HG02623 (cell line): ENCODE results near the gene SNX24.

Source experiments
- ATAC-seq: cut with Tn5 transposase; IDR thresholded peaks from one replicate; pipeline ENCODE4 v1.9.1; 2021; ENCODE audit warnings: moderate library complexity; ENCODE audit not compliant: unreplicated experiment

Gene SNX24

DNA sequence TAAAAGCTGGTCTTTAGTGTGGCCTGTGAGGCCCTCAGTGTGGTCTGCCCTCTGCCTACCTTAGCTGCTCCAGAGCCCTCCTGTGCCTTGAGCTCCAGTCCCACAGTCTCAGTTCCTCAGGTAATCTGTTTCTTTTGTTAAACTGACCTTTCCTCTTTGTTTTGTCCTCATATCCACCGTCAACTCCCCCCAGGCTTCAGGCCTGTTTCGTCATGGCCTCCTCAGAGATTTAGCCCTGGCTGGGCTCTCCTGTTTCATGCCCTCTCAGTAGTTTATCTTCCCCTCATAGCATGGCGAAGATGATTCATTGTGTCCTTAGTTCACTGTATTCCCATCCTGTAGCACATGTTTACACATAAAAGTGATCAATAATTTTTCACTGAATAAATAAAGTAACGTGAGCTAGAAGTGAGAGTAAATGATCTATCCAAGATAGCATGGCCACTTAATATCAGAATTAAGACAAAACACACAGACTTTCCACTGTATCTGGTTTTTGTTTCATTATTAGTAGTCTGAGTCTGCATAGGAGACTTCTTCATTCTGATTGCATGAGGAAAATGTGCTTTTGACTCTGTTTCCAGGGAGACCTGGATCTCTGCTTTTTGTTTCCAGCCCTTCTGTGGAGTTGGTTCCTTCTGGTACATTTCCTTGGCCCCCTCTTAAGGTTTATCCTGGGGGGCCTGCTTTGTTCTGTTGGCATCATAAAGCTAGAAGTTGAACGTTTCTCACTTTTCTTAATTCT is 70.5 kb downstream of the SNX24 start:
- ATAC-seq: peak; percentile 84

DNA sequence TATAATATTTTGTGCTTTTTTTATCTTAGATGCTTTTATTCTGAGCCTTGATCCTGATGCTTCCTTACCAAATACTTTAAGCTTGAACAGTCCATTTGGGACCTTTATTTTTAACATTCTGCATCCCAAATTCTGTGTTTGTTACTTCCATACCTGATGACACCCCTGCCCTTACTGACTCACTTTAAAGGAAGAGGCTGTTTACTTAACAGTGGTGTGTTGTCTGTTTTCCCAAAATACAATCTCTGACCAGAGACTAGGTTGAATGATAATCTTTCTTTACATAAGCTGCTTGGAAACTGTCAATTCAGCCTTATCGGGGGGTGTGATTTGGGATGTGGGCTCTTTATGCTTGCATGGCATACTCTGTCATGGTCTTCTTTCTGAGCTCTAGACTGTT is 71.1 kb downstream of the SNX24 start:
- no peak for ATAC-seq

DNA sequence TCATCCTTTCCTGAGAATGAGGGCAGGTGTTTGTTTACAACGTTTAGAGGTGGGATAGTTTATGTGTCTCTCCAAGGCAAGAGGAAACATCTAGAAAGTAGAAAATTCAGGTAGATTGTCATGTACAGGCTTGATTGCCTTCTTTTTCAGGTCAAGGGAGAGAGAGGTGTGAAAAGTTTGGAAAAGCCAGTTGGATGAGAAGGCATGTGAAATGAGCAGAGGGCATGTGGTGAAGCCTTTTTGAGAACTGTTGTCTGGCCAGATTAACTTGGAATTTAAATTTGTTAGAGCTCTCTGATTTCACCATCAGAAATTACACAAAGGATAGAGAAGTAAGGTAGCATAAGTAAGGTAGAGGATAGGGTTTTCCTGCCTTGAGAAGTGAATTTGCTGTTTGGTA is 74.6 kb downstream of the SNX24 start:
- no peak for ATAC-seq

DNA sequence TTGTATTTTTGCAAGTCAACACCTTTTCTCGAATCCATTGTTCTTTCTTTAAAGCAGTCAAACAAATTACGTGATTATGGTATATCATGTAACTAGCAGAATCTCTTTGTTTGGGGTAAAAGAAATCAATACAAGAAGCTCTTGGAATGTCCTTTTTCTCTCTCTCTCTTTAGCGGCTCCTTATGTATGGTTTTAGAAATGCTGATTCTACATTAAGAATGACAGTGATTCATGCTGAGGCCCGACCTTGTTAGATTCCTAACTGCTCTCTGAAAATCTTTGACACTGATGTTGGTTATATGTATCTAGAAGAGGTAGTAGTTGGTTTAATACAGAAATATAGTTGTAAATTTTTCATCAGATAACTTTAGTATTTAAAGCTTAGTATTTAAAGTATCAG is 76.4 kb downstream of the SNX24 start:
- ATAC-seq: no peak

DNA sequence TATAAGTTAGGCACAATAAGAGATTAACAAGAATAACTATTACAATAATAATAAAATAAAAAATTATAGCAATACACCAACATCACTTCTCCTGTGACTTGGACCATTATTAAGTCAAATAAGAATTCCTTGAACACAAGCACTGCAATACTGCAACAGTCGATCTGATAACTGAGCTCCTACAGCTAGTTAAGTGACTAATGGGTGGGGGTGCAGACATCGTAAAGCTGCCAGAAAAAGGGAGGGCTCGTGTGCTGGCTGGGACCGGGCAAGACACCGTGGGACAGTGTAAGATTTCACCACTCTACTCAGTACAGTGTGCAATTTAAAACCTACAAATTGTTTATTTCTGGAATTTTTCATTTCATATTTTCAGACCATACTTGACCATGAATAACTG is 78.8 kb downstream of the SNX24 start:
- ATAC-seq: no peak

DNA sequence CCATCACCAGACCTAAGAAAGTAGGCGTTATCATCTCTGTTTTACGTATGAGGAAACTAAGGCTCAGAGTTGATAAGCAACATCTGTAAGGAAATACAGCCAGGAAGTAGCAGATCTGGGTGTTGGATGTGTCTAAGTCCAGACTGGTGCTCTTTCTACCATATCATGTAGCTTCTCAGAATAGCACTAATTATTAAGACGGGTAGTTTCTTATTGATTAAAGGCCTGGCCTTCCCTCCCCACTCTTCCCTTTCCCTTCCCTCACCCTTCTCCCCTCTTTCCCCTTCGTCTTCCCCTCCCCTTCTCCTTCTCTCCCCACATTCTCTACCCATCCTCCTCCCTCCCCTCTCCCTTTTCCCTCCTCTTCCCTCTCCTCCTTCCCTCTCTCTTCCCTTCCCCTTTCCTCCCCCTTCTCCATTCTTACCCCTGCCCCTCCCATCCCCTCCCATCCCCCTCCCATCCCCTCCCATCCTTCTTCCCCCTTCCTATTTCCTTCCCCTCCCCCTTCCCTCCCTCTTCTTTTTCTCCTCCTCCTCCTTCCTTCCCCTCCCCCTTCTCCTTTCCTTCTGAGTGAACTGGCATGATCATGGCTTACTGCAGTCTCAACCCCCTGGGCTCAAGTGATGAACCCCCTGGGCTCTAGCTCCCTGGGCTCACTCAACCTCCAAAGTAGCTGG is 79.4 kb downstream of the SNX24 start:
- no peak for ATAC-seq

DNA sequence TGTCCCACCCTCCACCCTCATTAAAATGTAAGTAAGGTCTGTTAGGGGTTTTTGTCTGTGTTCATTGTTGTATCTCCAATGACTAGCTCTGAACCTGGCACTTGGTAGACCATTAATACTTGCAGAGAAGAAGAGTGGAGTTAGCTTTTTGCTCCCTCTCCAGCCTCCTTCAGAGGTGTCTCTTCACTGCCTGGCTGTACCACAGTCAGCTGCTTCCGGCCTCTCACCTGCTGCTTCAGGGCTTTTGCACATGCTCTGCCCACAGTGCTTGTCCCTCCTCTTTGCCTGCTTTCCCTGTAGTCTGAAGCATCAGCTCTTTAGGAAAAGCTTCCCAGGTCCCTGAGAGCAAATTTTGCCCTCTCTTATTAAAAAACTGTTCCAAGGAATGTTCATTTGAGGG is 83.6 kb downstream of the SNX24 start:
- no peak for ATAC-seq

DNA sequence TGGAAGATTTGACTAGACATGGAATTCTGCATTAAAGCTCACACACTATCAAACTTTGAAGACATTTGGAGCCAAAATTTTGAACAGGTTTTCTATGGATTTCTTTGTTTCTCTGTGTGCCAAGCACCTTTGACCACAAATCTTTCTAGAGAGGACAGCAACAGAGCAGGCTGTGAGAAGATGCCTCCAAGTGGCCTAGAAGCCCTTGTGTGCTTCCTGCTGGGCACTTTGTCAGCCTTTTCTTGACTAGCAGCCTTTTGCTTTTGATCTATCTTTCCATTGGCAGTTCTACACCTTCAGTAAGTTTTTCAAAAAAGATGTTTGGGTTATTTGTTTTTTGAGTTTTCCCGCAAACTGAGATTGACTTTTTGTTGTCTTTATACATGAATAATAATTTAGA is 84.6 kb downstream of the SNX24 start:
- no peak for ATAC-seq

DNA sequence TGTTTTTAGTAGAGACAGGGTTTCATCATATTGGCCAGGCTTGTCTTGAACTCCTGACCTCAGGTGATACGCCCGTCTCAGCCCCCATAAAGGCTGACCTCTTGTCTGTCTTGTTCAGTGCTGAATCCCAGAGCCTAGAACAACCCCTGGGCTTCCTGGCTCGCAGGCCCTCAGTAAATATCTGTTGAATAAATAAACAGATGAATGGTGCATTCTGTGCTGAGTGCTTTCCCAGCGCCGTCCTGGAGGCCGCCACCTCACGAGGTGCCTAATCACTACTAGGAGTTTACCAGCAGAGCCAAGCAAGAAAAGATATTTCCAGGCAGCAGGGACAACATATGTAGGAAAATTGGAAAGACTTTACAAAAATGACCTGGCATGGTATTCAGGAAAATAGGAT is 88.5 kb downstream of the SNX24 start:
- ATAC-seq: no peak

DNA sequence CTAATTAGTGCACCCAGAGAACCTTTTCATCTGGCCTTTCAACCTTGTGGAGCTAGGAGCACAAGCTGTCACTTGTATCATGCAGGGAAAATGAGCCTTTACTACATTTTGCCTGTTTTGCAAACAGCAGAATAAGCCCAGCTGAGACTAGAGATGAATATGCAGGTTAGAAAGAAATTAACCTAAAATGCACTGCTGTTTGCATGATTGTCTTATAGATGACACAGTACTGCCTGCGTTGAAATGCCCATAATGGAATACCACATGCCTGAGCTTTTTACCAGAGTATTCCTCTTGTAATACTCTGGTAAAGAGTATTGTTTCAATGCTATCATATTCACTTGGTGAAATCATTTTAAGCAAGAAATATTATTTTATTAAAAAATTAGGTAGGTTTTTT is 90.7 kb downstream of the SNX24 start:
- ATAC-seq: no peak

DNA sequence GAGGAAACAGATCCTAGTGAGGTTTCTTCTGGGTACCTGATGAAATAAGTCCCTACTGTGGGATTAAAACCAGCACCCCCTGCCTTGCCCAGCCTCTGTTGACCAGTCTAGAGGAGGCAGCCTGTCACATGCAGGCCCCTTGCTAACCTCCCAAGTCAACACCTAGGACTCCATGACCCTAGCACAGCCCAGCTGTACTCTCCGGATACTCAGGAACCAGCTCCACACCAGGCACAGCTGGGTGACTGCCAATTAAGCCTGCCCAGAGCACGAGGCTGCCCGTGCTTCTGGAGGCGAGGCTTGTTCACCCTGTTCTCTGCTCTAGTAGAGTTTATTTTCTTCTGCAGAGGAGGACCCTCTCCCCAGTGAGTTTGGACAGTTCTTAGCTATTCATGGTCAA is 92.5 kb downstream of the SNX24 start:
- no peak for ATAC-seq

DNA sequence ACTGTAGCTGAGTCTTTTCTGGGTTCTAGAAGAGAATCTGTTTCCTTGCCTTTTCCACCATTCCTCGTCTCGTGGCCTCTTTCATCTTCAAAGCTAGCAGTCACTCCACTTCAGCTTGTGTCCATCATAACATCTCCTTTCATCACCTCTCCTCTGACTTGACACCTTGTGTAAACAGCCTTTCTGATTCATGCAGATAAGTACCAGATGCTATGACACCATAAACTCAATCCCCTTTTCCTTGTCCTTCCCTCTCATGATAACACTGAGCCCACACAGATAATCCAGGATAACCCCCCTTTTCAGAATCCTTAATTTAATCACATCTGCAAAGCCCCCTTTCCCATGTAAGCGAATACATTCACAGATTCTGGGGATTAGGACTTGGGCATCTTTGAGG is 95.5 kb downstream of the SNX24 start:
- no peak for ATAC-seq

DNA sequence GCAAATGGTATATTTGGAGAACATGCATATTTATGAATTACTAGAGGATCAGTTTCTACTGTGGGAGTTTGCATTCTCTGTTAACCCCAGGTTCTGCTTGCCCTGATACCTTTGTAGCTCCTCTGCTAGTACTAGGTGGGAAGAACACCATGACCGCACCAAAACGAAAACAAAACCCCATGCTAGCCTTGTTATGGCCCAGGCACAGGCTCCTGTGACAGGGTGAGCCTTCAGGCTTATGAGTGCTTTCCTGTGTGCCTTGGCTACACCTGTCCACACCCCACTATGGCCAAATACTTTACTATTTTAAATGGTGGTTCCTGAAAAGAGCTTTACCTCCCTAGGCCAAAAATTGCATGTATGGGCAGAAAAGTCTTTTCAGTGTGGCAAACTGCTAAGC is 96.3 kb downstream of the SNX24 start:
- no peak for ATAC-seq

DNA sequence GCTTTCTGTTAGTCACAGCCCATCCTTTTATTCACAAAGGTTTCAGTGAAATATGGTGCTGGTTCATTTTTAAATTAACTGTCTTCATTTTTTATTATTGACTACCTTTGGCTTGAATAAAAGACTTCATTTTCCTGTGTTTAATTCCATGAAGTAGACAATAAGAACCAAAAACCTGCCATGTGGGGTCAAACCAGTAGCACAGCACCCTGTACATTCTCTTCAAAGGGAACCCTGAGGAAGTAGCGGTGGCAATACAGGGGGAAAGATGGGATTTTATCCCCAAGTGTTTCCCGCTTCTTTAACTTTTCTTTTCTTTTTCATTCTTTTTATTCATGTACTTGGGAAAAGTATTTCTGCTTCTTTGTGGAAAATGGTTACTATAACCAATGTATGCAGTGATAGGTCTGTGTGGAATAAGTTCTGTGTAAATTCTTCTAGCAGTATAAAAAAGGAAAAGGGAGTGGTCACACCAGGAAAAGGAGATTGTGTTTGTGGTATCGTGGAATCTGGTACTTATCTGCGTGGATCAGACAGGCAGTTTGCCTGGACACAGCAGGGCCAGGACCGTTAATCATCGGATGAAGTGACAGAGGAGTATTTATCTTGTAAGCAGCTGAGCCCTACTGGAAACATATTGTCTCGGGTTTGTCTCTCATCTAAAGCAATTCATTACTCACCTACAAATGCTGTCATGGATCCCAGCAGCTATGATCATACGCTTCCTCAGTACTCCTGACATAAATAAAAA is 96.9 kb downstream of the SNX24 start:
- no peak for ATAC-seq

DNA sequence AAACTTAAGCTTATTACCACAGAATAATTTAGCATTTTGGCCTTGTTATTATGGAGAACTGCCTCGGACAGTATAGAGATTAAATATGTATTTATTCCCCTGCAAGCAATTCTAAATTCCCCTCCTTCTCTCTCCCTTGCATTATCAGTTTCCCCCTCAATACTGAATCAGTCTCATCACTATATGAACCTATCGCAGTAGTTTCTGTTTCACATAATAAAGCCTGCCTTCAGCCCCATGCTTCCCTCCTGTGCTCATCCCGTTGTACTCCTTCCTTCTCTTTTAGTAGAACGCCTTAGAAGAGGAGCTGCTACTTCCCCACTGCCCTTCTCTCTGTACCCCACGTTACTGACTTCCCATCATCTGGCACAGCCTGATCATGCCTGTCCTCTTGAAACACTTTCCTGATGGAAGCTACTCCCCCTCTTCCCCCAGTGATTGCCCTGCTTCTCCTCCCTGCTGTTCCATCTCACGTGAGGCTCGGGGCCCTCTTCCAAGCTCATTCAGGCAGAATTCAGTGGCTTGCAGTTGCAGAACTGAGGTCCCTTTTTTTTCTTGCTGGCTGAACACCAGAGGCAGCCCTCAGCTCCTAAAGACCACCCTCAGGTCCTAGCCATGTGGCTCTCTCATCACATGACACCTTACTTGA is 97.8 kb downstream of the SNX24 start:
- no peak for ATAC-seq

DNA sequence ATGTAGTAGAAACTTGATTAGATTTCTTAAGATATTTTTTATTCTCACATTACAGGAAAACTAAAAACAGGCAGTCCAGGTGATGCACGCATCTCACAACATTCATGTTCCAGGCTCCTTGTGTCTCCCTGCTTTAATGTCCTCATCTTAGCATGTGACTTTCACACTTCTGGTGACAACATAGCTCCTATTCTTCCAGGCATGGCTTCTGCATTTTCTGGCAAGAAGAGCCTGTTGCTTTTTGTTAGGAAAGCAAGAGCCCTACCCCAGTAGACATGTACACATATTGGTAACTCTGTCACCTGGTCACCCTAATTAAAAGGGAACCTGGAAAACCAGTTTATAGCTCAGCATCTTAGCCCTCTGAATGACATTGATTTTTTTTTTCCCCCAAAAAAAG is 98.6 kb downstream of the SNX24 start:
- no peak for ATAC-seq

DNA sequence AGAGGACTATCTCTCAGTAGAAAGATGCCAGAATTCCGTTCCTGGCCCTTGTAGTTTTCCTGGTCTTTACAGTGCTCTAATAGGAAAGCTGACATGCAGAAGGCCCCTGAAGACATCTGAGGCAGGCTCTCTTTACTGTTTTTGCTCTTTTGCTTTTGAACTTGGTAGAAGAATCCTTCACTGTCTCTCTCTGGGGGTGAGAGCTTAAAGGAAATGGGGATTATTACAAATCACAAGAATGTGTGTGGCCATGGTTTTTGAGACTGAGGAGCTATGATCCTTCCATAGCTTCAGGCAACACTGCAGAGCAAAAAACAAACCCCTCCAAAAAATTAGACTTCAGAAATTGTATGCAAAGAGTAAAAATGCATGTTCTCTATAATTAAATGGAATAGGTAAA is 102.0 kb downstream of the SNX24 start:
- no peak for ATAC-seq

DNA sequence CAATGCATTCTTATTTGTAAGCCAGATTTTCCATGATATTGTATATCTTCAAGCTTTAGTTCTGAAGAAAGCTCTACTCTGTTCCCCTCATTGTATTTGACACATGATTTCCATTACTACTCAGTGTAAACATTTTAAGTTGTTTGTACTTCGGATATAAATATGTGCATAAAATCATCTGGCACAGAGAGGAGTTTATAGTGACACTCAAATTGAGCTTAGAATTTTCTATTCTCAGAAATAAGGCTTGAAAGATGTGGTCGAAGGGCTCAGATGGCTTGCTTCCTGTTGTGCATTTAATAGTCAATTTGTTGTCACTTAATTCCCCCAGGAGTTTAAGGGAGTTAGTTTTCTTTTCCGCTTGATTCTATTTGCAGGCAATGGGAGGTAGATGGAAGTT is 102.4 kb downstream of the SNX24 start:
- ATAC-seq: no peak

DNA sequence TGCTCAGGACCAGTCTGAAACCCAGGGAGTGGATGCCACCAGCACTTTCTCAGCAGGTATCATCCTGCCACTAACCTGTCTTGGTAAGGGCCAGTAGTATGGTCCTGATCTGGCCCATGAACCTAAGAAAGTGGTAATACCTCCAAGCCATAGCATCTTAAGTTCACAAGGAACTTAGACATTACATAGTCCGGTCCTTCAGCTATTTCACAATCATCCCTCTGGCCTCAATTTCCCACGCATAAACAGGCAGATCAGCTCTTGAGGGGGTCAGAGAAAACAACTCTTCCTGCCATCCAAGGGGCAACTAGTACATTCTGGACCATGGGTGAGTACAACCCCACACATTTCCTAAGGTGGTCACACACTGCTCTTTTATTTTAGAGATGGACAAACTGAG is 102.9 kb downstream of the SNX24 start:
- no peak for ATAC-seq

DNA sequence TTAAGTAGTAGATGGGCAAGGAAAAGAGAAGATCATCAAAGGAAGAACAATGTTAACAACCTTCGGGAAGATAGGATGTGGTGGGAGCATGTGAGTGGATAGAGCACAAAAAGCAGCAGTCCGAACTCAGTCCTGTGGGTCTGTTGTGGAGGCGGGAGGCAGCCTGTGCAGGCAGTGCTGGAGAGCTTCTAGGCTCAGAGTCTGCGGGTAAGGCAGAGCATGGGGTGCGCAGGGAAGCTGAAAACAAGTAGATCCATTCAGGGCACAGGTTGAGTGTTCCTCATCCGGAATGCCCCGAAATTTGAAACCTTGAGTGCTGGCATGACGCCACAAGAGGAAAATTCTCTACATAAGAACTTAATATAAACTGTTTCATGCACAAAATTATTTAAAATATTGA is 106.2 kb downstream of the SNX24 start:
- no peak for ATAC-seq

DNA sequence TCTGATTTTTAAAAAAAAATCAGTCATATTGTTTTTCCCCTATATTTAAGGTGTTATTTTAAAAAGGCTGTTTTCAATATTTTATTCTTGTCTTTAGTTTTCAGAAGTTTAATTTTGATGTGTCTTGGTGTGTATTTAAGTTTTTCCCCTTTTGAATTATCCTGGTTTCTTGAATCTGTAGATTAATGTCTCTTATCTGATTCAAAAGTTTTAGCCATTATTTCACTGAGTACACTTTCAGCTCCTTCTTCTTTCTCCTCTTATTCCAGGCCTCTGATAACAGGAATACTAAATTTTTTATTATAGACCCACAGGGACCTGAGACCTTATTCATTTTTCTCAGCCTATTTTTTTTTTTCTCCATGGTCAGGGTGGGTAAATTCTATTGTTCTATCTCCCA is 109.3 kb downstream of the SNX24 start:
- ATAC-seq: no peak

DNA sequence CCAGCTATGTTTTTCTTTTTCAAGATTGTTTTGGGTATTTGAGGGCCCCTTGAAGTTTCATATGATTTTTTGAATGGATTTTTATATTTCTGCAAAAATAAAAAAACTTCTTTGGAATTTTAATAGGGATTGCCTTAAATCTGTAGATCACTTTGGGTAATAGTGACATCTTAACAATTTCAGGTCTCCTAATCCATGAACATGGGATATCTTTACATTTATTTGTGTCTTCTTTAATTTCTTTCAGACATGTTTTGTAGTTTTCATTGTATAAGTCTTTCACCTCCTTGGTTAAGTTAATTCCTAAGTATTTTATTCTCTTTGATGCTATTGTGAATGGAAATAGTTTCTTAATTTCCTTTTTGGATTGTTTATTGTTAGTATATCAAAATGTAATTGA is 112.0 kb downstream of the SNX24 start:
- no peak for ATAC-seq
